Measurements from ENCODE around the gene ATMIN. TPM values are rescaled to one million over a fixed set of nuclear protein-coding genes. Genes with fewer than 3 reads are reported as not detected.
A peak's percentile ranks its signal among the peaks of the same experiment; 100 is the strongest.

ATMIN gene
- total and polyA plus RNA-seq, 2 of the 13 experiments (the other 11 are each of a cell fraction or from before 2014, with no cell fraction given): 34.6 to 60.4 TPM

GRCh38 chr16:81006813-81007695 lies 28.6 kb upstream of the ATMIN start, which contains the start of the genes CENPN and CMC2 (continued):
- TF ChIP-seq HDAC6 (IDR thresholded peaks at IDR 0.05; ENCODE audit: low read depth, low read length) (no peak), MED8 (CRISPR knock-in tag; IDR thresholded peaks at IDR 0.05; ENCODE audit: insufficient replicate concordance) (peak; percentile 9), RFX5 (IDR thresholded peaks at IDR 0.05; ENCODE audit: low read depth, low read length) (peak; percentile 79; the same call in 1 of the 2 replicates), CHD4 (IDR thresholded peaks at IDR 0.05; ENCODE audit: borderline replicate concordance, low read length) (no peak), TSC22D2 (CRISPR knock-in tag; IDR thresholded peaks at IDR 0.05; ENCODE audit: borderline replicate concordance) (no peak), ZNF234 (CRISPR knock-in tag; conservative IDR thresholded peaks at IDR 0.05) (peak; percentile 63; the same call in 1 of the 2 replicates), ISX (CRISPR knock-in tag; conservative IDR thresholded peaks at IDR 0.05) (peak; percentile 77; the same call in 1 of the 2 replicates), ZNF124 (CRISPR knock-in tag; IDR thresholded peaks at IDR 0.05) (no peak), ZNF589 (CRISPR knock-in tag; conservative IDR thresholded peaks at IDR 0.05) (peak; percentile 96), KDM5A (IDR thresholded peaks at IDR 0.05; ENCODE audit: borderline replicate concordance, low read length) (peak; percentile 42; the same call in 1 of the 2 replicates), REXO4 (CRISPR knock-in tag; IDR thresholded peaks at IDR 0.05; ENCODE audit: borderline replicate concordance) (0 out of 2 replicates have a peak, but pooled peaks have one; percentile 10), NFATC3 (CRISPR knock-in tag; IDR thresholded peaks at IDR 0.05) (peak; percentile 84; the same call in 1 of the 2 replicates), TBX3 (IDR thresholded peaks at IDR 0.05; ENCODE audit: borderline replicate concordance) (peak; percentile 78), ZFP82 (CRISPR knock-in tag; IDR thresholded peaks at IDR 0.05; ENCODE audit: borderline replicate concordance) (peak; percentile 91; the same call in 1 of the 2 replicates), MLX (CRISPR knock-in tag; IDR thresholded peaks at IDR 0.05) (0 out of 2 replicates have a peak, but pooled peaks have one; percentile 13), PHF8 (CRISPR knock-in tag; IDR thresholded peaks at IDR 0.05) (peak; percentile 69; the same call in 1 of the 2 replicates), NR2F1 (CRISPR knock-in tag; IDR thresholded peaks at IDR 0.05) (no peak)
- TF ChIP-seq, protein P1, sequence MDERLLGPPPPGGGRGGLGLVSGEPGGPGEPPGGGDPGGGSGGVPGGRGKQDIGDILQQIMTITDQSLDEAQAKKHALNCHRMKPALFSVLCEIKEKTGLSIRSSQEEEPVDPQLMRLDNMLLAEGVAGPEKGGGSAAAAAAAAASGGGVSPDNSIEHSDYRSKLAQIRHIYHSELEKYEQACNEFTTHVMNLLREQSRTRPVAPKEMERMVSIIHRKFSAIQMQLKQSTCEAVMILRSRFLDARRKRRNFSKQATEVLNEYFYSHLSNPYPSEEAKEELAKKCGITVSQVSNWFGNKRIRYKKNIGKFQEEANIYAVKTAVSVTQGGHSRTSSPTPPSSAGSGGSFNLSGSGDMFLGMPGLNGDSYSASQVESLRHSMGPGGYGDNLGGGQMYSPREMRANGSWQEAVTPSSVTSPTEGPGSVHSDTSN (CRISPR knock-in tag; IDR thresholded peaks at IDR 0.05): no peak
- TF ChIP-seq, protein P2, sequence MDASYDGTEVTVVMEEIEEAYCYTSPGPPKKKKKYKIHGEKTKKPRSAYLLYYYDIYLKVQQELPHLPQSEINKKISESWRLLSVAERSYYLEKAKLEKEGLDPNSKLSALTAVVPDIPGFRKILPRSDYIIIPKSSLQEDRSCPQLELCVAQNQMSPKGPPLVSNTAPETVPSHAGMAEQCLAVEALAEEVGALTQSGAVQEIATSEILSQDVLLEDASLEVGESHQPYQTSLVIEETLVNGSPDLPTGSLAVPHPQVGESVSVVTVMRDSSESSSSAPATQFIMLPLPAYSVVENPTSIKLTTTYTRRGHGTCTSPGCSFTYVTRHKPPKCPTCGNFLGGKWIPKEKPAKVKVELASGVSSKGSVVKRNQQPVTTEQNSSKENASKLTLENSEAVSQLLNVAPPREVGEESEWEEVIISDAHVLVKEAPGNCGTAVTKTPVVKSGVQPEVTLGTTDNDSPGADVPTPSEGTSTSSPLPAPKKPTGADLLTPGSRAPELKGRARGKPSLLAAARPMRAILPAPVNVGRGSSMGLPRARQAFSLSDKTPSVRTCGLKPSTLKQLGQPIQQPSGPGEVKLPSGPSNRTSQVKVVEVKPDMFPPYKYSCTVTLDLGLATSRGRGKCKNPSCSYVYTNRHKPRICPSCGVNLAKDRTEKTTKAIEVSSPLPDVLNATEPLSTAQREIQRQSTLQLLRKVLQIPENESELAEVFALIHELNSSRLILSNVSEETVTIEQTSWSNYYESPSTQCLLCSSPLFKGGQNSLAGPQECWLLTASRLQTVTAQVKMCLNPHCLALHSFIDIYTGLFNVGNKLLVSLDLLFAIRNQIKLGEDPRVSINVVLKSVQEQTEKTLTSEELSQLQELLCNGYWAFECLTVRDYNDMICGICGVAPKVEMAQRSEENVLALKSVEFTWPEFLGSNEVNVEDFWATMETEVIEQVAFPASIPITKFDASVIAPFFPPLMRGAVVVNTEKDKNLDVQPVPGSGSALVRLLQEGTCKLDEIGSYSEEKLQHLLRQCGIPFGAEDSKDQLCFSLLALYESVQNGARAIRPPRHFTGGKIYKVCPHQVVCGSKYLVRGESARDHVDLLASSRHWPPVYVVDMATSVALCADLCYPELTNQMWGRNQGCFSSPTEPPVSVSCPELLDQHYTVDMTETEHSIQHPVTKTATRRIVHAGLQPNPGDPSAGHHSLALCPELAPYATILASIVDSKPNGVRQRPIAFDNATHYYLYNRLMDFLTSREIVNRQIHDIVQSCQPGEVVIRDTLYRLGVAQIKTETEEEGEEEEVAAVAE (CRISPR knock-in tag; IDR thresholded peaks at IDR 0.05; ENCODE audit: borderline replicate concordance): no peak; the same call in 1 of the 2 replicates
- TF ChIP-seq, protein P3, sequence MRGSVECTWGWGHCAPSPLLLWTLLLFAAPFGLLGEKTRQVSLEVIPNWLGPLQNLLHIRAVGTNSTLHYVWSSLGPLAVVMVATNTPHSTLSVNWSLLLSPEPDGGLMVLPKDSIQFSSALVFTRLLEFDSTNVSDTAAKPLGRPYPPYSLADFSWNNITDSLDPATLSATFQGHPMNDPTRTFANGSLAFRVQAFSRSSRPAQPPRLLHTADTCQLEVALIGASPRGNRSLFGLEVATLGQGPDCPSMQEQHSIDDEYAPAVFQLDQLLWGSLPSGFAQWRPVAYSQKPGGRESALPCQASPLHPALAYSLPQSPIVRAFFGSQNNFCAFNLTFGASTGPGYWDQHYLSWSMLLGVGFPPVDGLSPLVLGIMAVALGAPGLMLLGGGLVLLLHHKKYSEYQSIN (CRISPR knock-in tag; IDR thresholded peaks at IDR 0.05; ENCODE audit: borderline replicate concordance): no peak; the same call in 1 of the 2 replicates
